HEK293T (cell line): Measurements from ENCODE around the gene MAP4K5.

Experiments used
- CTCF ChIA-PET: fragments of 350-600 bp; formaldehyde crosslinking; extraction: SDS; loops from one replicate; lab custom pipeline; 2021; ENCODE audit warnings: antibody characterized with exemption, inconsistent platforms; lab: Yijun Ruan, JAX
- POLR2A ChIA-PET: fragments of 350-600 bp; formaldehyde crosslinking; extraction: SDS; loops from one replicate; lab custom pipeline; 2020; ENCODE audit warnings: antibody characterized with exemption, inconsistent platforms; lab: Yijun Ruan, JAX
- DNase-seq: peaks from one replicate; pipeline ENCODE4 v3.0.0; 2012; ENCODE audit warnings: mixed read lengths; ENCODE audit errors: extremely low spot score
- ARNT ChIP-seq: fragments of 450-650 bp; IDR thresholded peaks from 2 replicates; pipeline ENCODE4 v1.6.1; 2017; ENCODE audit warnings: mild to moderate bottlenecking
- BHLHE40 ChIP-seq: fragments of 450-650 bp; IDR thresholded peaks from 2 replicates; pipeline ENCODE4 v1.6.1; 2016; ENCODE audit warnings: mild to moderate bottlenecking, moderate library complexity, borderline replicate concordance
- CTBP1 ChIP-seq: fragments of 450-650 bp; IDR thresholded peaks from 2 replicates; pipeline ENCODE4 v1.6.1; 2016; ENCODE audit warnings: borderline replicate concordance
- ELF4 ChIP-seq: fragments of 450-650 bp; IDR thresholded peaks from 2 replicates; pipeline ENCODE4 v1.6.1; 2017; ENCODE audit warnings: antibody characterized with exemption
- FOXA1 ChIP-seq: fragments of 450-650 bp; IDR thresholded peaks from 2 replicates; pipeline ENCODE4 v1.6.1; 2016; ENCODE audit warnings: mild to moderate bottlenecking
- FOXK2 ChIP-seq: fragments of 450-650 bp; IDR thresholded peaks from 2 replicates; pipeline ENCODE4 v1.6.1; 2016; ENCODE audit warnings: mild to moderate bottlenecking
- FOXM1 ChIP-seq: fragments of 450-650 bp; IDR thresholded peaks from 2 replicates; pipeline ENCODE4 v1.6.1; 2017; ENCODE audit warnings: mild to moderate bottlenecking, borderline replicate concordance
- HDGF ChIP-seq: fragments of 450-650 bp; IDR thresholded peaks from 2 replicates; pipeline ENCODE4 v1.6.1; 2017; ENCODE audit warnings: antibody characterized with exemption, borderline replicate concordance
- L3MBTL2 ChIP-seq: fragments of 450-650 bp; conservative IDR thresholded peaks from 2 replicates; pipeline ENCODE4 v1.6.1; 2016; ENCODE audit warnings: mild to moderate bottlenecking
- LEF1 ChIP-seq: fragments of 450-650 bp; IDR thresholded peaks from 2 replicates; pipeline ENCODE4 v1.6.1; 2017; ENCODE audit warnings: mild to moderate bottlenecking, borderline replicate concordance
- NFRKB ChIP-seq: fragments of 450-650 bp; IDR thresholded peaks from 2 replicates; pipeline ENCODE4 v1.6.1; 2016; ENCODE audit warnings: mild to moderate bottlenecking, moderate library complexity
- PKNOX1 ChIP-seq: fragments of 450-650 bp; IDR thresholded peaks from 2 replicates; pipeline ENCODE4 v1.6.1; 2016
- SP1 ChIP-seq: fragments of 450-650 bp; IDR thresholded peaks from 2 replicates; pipeline ENCODE4 v1.6.1; 2017
- SUZ12 ChIP-seq: fragments of 450-650 bp; IDR thresholded peaks from 2 replicates; pipeline ENCODE4 v1.6.1; 2016; ENCODE audit warnings: mild to moderate bottlenecking
- TARDBP ChIP-seq: fragments of 450-650 bp; IDR thresholded peaks from 2 replicates; pipeline ENCODE4 v1.6.1; 2016
- ZNF384 ChIP-seq: fragments of 450-650 bp; IDR thresholded peaks from 2 replicates; pipeline ENCODE4 v1.6.1; 2016

The MAP4K5 gene

DNA sequence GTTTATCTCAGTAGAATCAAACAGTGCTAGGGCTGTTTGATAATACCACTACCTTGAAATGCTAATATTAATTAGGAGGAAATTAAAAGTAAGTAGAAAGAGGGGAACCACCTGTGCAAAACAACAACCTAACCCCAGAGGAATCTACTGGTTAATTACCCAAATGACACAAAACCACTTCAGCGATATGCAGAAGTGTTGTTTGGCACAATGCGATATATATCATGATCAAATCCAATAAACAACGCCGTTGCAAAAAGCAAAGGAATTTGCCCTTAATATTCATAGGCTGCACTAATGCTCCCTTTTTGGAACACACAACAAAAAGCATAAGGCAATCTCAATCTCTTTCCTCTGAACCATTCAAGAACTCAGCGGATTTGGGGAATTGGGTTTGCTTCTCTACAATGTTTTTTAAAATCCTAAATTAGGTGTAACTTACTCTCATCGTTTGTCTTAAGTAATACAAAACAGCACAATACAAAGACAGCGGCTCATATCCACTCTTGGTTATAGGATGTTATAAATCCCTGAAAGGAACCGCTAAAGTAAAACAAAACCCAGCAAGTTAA is 1.5 kb downstream of the MAP4K5 start:
- TF ChIP-seq ZNF384 (no peak), CTBP1 (no peak), HDGF (no peak), SUZ12 (no peak), ARNT (no peak), NFRKB (no peak), FOXA1 (no peak), ELF4 (no peak), PKNOX1 (no peak), L3MBTL2 (no peak), FOXK2 (no peak), LEF1 (no peak), BHLHE40 (no peak), TARDBP (no peak), SP1 (no peak), FOXM1 (no peak)
- DNase-seq: no peak
- ChIA-PET CTCF (no interaction called here), POLR2A (interaction anchor here (1.1 kb wide), 1 partner anchor 188 kb away, joined by 3 read pairs; no protein-coding TSS in a partner anchor)

DNA sequence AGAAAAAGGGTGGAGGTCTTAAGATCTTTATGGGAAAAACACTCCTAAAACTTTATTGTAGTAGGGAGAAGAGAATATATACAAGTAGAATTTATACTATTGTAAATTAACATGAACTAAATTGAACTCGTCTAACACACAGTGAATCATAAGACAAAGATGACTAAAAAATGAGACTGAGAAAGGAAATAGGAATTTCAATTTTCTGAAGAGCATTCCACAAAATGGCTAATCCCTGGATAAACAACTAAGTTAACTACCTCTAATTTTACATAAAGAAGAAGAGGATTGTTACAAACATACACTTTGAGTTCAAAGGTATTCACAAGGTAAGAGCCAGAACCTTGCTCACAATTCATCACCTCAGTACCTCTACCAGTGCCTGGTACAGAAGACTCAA is 2.0 kb downstream of the MAP4K5 start:
- no peak for DNase-seq
- ChIA-PET POLR2A (no interaction called here), CTCF (no interaction called here)
- TF ChIP-seq ARNT (no peak), ZNF384 (no peak), FOXM1 (no peak), NFRKB (no peak), PKNOX1 (no peak), LEF1 (no peak), HDGF (no peak), FOXK2 (no peak), L3MBTL2 (no peak), BHLHE40 (no peak), CTBP1 (no peak), SP1 (no peak), FOXA1 (no peak)

DNA sequence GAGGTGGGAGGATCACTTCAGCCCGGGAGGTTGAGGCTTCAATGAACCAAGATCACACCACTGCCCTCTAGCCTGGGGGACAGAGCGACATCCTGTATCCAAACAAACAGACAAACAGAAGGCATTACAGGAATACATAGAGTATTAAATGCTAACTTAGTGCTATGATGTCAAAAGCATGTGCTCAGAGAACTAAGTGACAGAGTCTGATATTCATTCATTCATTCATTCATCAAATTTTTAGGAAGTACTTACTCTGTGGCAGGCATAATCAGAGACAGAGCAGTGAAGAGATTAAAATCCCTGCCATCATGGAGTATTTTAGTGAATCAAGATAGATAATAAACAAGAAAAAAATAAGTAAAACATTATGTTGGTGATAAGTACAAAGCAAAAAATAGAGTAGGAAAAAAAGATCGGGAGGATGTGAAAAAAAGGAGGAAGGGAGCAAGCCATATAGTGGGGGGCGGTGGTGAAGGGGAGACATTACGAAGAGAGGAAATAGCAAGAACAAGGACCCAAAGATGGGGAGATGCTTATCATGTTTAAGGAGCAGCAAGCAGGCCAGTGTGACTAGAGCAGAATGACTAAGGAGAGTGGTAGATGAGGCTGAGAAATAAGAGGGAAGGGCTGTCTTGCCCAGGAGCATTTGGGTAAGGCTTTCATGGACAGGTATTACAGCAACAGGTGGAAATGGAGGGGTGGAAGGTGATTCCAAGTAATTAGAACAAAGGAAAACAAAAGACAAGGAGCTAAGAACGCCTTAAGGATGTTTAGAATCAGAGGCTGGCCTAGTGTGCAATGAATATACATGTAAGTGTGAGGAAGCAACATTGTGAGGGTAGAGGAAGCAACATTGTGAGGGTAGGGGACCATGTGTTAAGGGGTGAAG is 2.8 kb downstream of the MAP4K5 start:
- ChIA-PET POLR2A (no interaction called here), CTCF (no interaction called here)
- TF ChIP-seq FOXM1: no peak
- no peak for TF ChIP-seq L3MBTL2
- no peak for TF ChIP-seq SUZ12
- no peak for TF ChIP-seq ELF4
- no peak for TF ChIP-seq LEF1
- TF ChIP-seq FOXK2: no peak
- TF ChIP-seq CTBP1: no peak
- no peak for TF ChIP-seq ARNT
- no peak for TF ChIP-seq BHLHE40
- TF ChIP-seq FOXA1: no peak
- no peak for TF ChIP-seq TARDBP
- TF ChIP-seq ZNF384: no peak
- no peak for DNase-seq

DNA sequence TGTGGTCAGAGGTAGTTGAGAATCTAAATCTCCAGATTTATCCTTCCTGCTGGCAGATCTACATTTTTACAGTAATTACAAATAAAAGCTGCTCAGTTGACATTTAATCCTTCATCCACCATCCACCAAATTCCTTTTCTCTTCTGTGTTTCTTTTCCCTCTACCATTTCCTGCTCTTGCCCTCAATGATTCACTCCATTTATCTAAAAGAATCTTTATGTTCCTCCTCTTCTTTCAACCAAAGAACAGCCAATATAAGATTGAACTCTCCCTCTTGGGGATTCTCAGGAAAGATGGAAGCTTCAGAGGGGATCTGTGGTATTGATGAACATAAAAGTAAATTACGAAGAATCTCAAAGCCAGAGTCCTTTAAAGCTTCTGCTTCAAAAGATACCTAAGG is 4.4 kb downstream of the MAP4K5 start:
- POLR2A ChIA-PET: no interaction called here

DNA sequence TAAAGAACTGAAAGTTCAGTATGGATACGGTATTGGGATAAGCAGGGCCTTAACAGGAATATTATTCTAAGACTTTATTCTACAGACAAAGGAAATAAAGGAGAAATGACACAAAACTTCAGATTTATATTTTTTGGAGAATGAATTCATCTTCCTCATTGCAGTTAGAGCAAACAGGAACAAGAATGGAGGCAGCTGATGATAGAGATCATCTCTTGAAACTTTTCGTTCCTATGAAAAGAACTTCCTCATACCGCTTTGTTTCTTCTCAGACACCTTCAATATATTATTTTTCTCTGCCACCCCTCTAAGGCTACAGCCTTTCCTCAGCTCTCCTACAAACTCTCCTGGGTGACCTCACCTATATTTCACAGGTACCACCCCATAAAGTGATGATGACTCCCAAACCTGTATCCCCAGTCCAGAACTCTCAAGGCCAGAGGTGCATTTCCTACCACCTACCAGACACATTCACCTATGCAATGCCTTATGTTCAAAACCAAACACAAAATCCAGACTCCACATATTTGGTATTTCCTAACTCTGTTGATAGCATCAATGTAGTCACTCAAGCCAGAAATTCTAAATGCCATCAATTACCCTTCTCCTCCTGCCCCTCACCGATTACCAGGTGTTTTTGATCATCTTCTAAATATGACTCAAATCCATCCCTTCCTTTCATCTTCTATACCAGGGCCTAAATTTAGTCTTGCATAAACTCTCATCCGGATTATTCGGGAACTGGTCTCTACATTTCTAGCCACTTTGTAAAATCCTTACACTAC is 7.4 kb downstream of the MAP4K5 start:
- ChIA-PET CTCF (no interaction called here), POLR2A (no interaction called here)
- no peak for DNase-seq
- TF ChIP-seq PKNOX1: no peak
- TF ChIP-seq LEF1: no peak
- TF ChIP-seq FOXM1: no peak
- TF ChIP-seq NFRKB: no peak

More for the DNA sequence above, 4.4 kb downstream of the MAP4K5 start:
- TF ChIP-seq PKNOX1 (no peak), FOXA1 (no peak), L3MBTL2 (no peak), FOXM1 (no peak)
- CTCF ChIA-PET: interaction anchor here (0.6 to 1.0 kb wide), 3 partner anchors 186 to 411 kb away, joined by 3 to 8 read pairs (median 3); no protein-coding TSS in a partner anchor
- no peak for DNase-seq
